Gastrocnemius medialis (tissue), 4 donors: ENCODE results near the gene ACHE. TPM values are rescaled to one million over a fixed set of nuclear protein-coding genes. Genes with fewer than 3 reads are reported as not detected.
A peak's percentile ranks its signal among the peaks of the same experiment; 100 is the strongest.

Experiments used
- ATAC-seq, 2 donors: fragments of 150-250 bp; one replicate each; pipeline ENCODE4 v1.9.1; 2016
- DNase-seq, 2 donors: peaks; one replicate each; pipeline ENCODE4 v3.0.0-alpha.2; 2019
- H3K27ac ChIP-seq, 4 donors: fragments of 200-600 bp; sonication (generic); 1 replicate in 1 of 4; 2 replicates in 3 of 4; pipeline ENCODE4 v1.5.1; 2016 to 2018; ENCODE audit warnings: mild to moderate bottlenecking in 2 of 4, moderate library complexity in 1 of 4
- H3K27me3 ChIP-seq, 3 donors: fragments of 200-600 bp; sonication (generic) in 2 of 3; 1 replicate in 1 of 3; 2 replicates in 2 of 3; pipeline versions ENCODE4 v1.5.1 to v1.6.0; 2016 to 2019; ENCODE audit warnings: mild to moderate bottlenecking in 1 of 3, moderate library complexity in 1 of 3
- H3K36me3 ChIP-seq, 2 donors: fragments of 200-600 bp; sonication (generic) in 1 of 2; one replicate each; pipeline ENCODE4 v1.5.1; 2017 to 2018
- H3K4me1 ChIP-seq, 2 donors: fragments of 200-600 bp; sonication (generic) in 1 of 2; one replicate each; pipeline ENCODE4 v1.5.1; 2016 to 2017; ENCODE audit warnings: mild to moderate bottlenecking in 2 of 2
- H3K4me3 ChIP-seq, 4 donors: fragments of 200-600 bp; sonication (generic) in 3 of 4; 1 replicate in 1 of 4; 2 replicates in 3 of 4; pipeline ENCODE4 v1.5.1; 2016 to 2019; ENCODE audit warnings: mild to moderate bottlenecking in 2 of 4
- H3K9me3 ChIP-seq, 3 donors: fragments of 200-600 bp; sonication (generic) in 2 of 3; 1 replicate in 1 of 3; 2 replicates in 2 of 3; pipeline ENCODE4 v1.5.1; 2016 to 2019
- POLR2A ChIP-seq, 2 donors: fragments of 450-650 bp; IDR thresholded peaks; one replicate each; pipeline ENCODE4 v1.6.1; 2017; ENCODE audit warnings: antibody characterized with exemption in 2 of 2, mild to moderate bottlenecking in 2 of 2, moderate library complexity in 2 of 2
- in situ Hi-C, 4 donors: fragments of 200-750 bp; cut with MboI; loops; one replicate each; pipeline versions ENCODE4 v1.15.0 to v1.8.0; 2017; ENCODE audit warnings: low sequenced_read_pairs in 4 of 4
- intact Hi-C: fragments of 100-400 bp; cut with DNase I; formaldehyde crosslinking; loops from one replicate; pipeline ENCODE4 v1.15.1; 2023; ENCODE audit warnings: low total_unique reads
- total RNA-seq, 4 donors: library from RNA; depleted of rRNA; stranded (reverse); fragments of >200 nt; gene quantifications; one replicate each; pipeline versions ENCODE4 v1.1.0 to v1.2.3, GENCODE V29; 2016
- TF ChIP-seq, protein P1 (sequence below), 5 experiments: fragments of 450-650 bp in 3 of 5; fragments of 200-600 bp in 2 of 5; sonication (generic) in 2 of 5; IDR thresholded peaks in 4 of 5; conservative IDR thresholded peaks in 1 of 5; 1 replicate in 4 of 5; 2 replicates in 1 of 5; pipeline ENCODE4 v1.5.1; 2016 to 2019; ENCODE audit warnings: antibody characterized with exemption in 5 of 5, mild to moderate bottlenecking in 3 of 5, moderate library complexity in 3 of 5

ACHE gene
- total RNA-seq, 4 donors from 2014 or later = 6.5 to 59.5 (median 11.4) TPM

DNA sequence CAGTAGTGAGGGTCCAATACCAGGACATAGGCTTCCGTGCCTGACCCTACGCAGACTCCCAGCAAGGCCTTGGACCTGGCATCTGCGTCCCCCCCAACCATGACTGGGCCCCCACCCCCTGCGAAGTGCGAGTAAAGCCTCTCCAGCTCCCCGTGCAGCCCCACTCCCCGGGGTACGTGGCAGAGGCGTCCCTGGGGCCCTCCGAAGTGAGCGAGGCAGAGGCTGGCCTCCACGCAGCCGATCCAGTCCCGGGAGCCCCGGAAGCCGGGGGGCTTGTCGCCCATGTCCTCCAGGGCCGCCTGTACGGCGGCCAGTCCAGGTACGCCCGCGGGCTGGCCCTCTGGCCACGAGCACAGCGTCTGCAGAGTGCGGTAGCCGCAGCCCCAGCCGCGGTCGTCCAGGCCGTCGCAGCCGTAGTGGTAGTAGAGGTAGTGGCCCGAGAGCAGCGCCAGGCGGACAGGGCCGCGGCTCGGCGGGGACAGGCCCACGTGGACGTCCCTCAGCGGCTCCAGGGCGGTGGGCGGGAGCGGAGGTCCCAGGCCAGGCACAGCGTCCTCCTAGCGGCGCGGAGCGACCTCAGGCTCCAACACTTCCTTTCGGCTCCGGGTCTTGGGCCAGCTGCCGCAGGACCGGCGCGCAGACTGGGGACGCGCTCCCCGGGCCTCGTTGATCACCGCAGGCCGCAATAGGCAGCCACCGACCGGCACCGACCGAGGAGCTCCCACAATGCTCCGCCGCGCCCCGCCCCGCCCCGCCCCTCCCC, 6.5 kb downstream of the ACHE start, which contains the start of gene UFSP1:
TSS of gene UFSP1 (minus strand) at position 728 of the 763 bp plus-strand sequence. CDS start at position 284, 444 bp downstream.
- TF ChIP-seq, protein P1, sequence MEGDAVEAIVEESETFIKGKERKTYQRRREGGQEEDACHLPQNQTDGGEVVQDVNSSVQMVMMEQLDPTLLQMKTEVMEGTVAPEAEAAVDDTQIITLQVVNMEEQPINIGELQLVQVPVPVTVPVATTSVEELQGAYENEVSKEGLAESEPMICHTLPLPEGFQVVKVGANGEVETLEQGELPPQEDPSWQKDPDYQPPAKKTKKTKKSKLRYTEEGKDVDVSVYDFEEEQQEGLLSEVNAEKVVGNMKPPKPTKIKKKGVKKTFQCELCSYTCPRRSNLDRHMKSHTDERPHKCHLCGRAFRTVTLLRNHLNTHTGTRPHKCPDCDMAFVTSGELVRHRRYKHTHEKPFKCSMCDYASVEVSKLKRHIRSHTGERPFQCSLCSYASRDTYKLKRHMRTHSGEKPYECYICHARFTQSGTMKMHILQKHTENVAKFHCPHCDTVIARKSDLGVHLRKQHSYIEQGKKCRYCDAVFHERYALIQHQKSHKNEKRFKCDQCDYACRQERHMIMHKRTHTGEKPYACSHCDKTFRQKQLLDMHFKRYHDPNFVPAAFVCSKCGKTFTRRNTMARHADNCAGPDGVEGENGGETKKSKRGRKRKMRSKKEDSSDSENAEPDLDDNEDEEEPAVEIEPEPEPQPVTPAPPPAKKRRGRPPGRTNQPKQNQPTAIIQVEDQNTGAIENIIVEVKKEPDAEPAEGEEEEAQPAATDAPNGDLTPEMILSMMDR (IDR thresholded peaks at IDR 0.05 in 4 of 5, conservative IDR thresholded peaks at IDR 0.05 in 1 of 5) = peak in 1 of 5 experiments; percentile 10
- TF ChIP-seq POLR2A (IDR thresholded peaks at IDR 0.05) = no peak
- intact Hi-C loops = loop anchor here (1.0 kb wide), 1 partner anchor 14 kb away; the partner anchor contains the start of gene SRRT
- peaks cover 0 to 45% of the 10 kb centered on the region in 2 donors for H3K36me3 ChIP-seq
- peak within 1 kb of the TSS; percentile 69 to 89 (median 85) for H3K4me3 ChIP-seq
- in situ Hi-C loops = no loop called here
- no peaks in the 10 kb centered on the region for H3K9me3 ChIP-seq
- H3K27ac ChIP-seq = peak within 1 kb of the TSS; percentile 95 to 99 (median 97)
- ATAC-seq (peak; percentile 49 to 59), DNase-seq (peak in 1 of 2 donors; percentile 46)
- no peaks in the 10 kb centered on the region for H3K27me3 ChIP-seq
- peaks cover 22 to 40% of the 10 kb centered on the region in 2 donors for H3K4me1 ChIP-seq

DNA sequence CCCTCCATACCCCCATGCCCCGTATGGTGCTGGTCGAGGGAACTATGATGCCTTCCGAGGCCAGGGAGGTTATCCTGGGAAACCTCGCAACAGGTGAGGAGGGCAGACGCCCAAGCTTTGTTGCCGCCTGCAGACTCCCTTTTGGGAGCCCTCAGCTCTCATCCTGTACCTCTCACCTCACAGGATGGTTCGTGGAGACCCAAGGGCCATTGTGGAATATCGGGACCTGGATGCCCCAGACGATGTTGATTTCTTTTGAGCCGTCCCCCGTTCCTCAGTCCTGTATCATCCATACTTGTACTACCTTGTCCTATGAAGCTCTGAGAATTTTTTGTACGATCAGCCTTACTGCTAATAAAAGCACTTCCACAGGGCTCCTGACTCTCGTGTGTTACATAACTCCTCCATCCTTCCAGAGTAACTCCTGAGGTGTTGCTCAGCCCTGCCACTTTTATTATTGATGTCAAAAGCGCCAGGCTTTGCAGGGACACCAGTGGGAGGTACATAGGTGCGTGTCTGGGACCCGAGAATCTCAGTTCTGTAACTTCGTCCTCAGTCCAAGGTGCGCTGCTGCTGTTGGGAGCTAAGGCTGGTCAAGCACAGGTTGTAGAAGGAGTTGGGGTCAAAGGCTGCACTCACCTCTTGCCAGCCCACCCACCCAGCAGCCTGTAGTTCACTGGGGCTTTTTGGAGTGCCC, 7.2 kb downstream of the ACHE start:
- Histone ChIP-seq H3K4me1 (peaks cover 19 to 33% of the 10 kb centered on the region in 2 donors), H3K4me3 (peak overlapping the region; percentile 69 to 89 (median 85)), H3K27ac (peak overlapping the region; percentile 95 to 99 (median 97)), H3K27me3 (no peaks in the 10 kb centered on the region), H3K36me3 (peaks cover 0 to 52% of the 10 kb centered on the region in 2 donors), H3K9me3 (no peaks in the 10 kb centered on the region)
- no peak for ATAC-seq
- in situ Hi-C loops = no loop called here
- no peak for DNase-seq
- intact Hi-C loops = no loop called here
- no peak for TF ChIP-seq POLR2A (IDR thresholded peaks at IDR 0.05)
- TF ChIP-seq, protein P1 (IDR thresholded peaks at IDR 0.05 in 4 of 5, conservative IDR thresholded peaks at IDR 0.05 in 1 of 5) = no peak

DNA sequence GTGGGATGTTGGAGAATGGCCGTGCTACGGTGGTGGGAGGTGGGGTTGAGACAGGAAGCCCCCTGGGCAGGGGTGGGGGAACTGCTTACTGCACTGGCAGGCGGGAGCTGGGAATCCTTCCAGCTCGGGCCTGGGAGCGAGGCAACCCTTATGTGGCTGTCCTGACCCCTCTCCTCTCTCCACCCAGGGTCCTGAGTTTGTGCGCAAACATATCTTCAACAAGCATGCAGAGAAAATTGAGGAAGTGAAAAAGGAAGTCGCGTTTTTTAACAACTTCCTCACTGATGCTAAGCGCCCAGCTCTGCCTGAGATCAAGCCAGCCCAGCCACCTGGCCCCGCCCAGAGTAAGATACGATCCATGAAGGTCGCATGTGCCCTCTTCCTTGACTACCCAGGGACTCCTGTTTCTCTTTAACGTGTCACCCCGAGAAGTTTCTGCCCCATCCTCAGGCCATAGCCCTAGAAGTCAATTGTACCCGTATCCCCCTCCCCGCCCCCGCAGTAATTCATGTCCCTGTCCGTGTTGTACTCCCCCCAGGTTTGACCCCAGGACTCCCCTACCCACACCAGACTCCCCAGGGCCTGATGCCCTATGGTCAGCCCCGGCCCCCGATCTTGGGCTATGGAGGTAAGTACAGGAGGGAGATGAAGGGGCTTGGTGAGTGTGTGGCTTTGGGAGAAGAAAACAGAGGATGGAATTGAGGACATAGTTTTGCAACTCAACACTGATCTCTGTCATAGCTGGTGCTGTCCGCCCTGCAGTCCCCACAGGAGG, 8.0 kb downstream of the ACHE start:
- intact Hi-C loops = no loop called here

More for the DNA sequence above, 8.0 kb downstream of the ACHE start:
- Histone ChIP-seq H3K9me3 (no peaks in the 10 kb centered on the region), H3K4me3 (no peak overlapping the region), H3K4me1 (peaks cover 14 to 30% of the 10 kb centered on the region in 2 donors), H3K27ac (peak overlapping the region; percentile 48 to 99 (median 96)), H3K36me3 (peaks cover 0 to 59% of the 10 kb centered on the region in 2 donors), H3K27me3 (no peaks in the 10 kb centered on the region)
- DNase-seq (no peak), ATAC-seq (no peak)
- in situ Hi-C loops = no loop called here
- TF ChIP-seq, protein P1 (IDR thresholded peaks at IDR 0.05 in 4 of 5, conservative IDR thresholded peaks at IDR 0.05 in 1 of 5) = no peak
- no peak for TF ChIP-seq POLR2A (IDR thresholded peaks at IDR 0.05)
